M059J (cell line): ENCODE measurements around the gene SNED1. TPM values are rescaled to one million over a fixed set of nuclear protein-coding genes. Genes with fewer than 3 reads are reported as not detected.
A peak's percentile ranks its signal among the peaks of the same experiment; 100 is the strongest.

ENCODE experiments used
- DNase-seq: peaks from one replicate; pipeline ENCODE4 v3.0.0-alpha.2; 2012; ENCODE audit warnings: low read depth
- total RNA-seq: library from RNA; depleted of rRNA; stranded (reverse); fragments of >200 nt; shearing (Covaris generic); gene quantifications from 2 replicates; pipeline ENCODE4 v1.2.3, GENCODE V29; 2014

Gene SNED1
- total RNA-seq, 1 experiment from 2014 or later = 2.2 TPM

DNA sequence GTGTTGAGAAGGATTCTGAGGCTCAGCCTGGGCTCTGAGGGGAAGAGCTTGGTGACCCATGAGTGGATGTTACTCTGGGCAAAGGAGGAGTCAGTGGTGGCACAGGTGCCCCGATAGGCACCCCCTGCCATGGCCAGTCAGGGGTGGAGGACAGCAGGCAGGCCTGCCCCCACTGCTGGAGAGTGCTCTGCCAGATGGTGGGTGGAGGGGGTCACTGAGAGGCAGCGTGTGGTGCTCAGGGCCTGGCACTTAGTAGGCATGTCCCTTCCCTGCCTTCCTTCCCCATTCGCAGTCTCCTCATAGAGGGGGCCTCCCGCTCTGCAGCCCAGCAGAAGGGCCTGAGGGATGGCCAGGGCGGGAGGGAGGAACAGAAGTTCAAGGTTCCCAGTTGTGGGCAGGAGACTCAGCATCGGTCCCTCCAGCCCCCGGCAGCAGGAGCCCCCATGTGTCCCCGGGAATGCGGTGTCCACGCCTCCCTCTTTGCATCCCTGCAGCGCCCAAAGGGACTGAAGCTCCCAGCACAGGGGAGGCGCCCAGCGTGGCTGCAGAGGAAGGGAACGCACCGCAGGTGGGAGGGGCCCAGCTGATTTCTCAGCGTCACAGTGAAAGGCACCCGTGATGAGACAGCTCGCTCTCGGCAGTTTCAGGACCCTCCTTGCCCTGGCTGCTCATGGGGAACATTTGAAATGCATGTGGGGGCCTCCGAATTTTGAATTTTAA, 5.7 kb upstream of the SNED1 start:
- DNase-seq = no peak

DNA sequence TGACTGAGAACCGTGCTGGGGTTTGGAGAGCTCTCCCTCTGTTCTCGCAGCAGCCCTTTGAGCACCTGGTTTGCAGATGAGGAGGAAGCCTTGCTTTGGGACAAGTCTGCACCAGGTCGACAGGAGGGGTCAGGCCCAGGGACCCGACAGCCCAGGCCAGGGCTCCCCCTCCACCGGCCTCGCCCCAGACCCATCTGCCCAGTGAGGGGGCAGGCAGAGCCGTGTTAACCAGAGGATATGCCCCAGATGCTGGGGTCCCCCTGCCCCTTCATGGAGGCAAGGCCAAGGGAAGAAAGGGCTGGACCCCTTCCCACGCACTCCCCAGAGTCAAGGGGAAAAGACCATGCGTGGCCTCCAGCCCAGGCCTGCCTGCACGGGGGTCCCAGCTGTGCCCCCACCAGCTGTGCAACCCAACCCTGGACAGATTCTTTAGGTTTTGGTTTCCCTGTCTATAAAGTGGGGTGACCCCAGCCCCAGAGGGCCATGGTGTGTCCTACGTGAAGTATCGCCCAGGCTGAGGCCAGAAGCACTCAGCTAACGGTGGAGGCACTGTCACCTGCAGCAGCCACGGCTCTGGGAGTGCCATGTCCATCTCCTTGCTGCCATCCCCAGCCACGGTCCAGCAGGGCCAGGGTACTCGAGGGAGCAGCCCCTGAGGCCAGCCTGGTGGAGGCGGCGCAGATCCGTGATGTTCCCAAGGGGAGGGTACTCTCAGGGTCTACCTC, 4.8 kb upstream of the SNED1 start:
- DNase-seq = no peak

DNA sequence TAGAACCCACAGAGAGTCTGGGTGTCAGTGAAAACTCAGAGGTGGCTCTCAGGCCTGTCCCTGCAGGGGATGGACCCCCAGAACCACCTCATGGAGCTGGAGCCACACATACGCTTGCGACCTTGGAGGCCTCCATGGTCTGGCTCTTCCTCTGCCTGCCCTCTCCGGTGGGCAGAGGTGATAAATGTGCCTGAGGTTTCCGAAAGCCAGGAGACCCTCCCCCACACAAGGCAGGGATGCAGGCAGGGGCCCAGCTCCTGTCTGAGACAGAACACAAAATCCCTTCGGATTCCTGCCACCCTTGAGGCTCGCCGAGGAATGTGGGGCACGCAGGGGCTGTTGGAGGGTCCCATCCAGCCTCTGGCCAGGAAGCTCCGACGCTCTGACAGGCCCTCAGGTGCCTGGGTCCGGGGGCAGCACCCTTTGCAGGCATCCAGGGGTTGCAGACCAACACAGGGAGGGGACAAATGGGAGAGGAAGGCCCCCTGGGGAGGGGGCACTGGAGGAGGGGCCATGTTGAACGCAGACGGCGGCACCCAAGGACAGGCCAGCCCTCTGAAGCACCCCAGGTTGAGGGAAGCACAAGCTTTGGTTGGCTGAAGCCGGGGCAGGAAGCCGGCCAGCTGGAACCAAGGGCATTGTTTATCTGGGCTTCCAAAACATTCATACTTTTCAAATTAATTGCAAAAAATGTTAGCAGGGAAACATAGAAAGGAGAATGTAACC, 4.1 kb upstream of the SNED1 start:
- DNase-seq = no peak

DNA sequence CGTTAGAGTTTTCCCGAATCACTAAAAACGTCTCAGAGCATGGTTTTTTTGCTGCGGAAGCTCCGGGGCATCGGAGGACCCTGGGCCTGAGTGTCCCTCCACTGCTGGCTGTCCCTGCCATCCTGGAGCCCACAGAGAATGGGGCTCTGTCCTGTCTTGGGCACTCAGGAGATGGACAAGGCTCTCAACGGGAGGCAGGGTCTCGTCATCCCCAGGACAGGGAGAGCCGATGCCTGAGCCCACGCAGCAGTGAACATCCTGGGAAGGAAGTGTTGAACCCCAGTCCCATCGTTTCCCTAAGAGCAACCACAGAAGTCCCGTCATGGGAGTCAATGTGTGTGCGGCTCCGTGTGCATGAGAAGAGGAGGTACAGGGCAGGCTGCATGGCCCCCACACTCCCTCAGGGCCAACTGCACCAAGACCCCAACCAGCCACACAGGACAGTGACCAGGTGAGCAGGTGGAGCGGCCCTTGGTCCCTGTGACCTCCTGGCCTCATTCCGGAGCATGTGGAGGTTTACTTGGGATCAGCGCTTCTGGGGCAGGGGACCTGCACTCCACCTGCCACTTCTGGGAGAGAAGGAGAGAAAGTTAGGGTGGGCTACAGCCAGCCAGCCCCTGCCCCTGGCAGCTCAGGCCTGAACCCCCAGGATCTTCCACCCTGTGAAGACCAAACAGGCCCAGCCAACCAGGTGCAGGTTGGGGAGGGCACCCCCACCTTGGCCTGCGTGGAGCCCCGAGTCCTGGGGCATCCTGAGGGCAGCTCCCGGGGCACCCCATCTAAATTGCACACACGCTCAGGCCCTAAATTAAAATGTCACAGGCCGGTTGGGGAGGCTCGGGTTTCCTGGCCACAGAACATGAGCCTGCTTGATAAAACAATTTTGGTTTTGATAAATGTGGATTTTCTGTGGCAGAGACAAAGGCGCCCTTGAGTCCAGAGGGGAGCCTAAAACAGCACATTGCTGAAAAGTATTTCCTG, 3.1 kb upstream of the SNED1 start:
- DNase-seq = no peak

DNA sequence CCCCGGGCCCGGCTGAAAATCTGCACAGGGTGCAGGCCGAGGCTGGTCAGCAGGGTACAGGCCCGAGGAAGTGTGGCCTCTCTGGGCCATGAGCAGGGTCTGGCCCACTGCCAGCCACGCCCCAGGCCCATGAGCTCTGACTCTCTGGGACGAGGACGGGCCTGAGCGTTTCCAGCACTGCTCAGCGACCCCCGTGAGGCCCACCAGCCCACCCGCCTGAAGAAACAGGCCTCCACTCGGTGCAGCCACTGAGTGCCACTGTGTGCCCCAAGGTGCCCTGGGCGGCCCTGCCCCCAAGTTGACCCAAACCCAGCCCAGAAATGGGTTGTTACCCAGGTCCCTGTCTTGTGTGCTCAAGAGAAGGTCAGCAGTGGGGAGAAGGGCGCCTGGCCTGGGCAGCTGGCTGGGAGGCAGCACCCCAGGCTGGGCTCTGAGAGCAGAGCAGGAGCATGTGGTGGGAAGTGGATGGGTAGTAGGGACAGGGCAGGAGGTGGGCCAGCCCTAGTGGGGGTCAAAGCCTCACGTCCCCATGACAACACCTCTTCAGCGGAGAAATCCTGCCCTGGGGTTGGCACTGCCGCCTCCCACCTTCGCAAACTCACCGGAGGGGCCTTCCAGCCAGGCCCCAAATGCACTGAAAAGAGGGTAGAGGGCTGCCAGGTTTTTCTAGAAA, 2.1 kb upstream of the SNED1 start:
- DNase-seq = no peak

DNA sequence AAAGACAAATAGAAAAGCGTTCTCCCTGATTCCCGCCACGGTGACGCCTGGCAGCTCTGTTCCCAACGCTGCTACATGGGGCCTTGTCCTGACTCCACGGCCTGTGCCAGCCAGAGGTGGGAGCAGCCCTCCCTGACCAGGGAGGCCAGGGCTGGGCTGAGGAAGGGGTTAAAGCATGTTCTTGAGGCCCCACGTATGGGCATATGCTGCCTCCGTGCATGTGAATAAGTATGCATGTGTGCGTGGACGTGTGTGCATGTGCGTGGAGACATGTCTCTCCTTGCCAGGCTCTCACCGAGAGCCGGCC, 1.6 kb upstream of the SNED1 start:
- no peak for DNase-seq

DNA sequence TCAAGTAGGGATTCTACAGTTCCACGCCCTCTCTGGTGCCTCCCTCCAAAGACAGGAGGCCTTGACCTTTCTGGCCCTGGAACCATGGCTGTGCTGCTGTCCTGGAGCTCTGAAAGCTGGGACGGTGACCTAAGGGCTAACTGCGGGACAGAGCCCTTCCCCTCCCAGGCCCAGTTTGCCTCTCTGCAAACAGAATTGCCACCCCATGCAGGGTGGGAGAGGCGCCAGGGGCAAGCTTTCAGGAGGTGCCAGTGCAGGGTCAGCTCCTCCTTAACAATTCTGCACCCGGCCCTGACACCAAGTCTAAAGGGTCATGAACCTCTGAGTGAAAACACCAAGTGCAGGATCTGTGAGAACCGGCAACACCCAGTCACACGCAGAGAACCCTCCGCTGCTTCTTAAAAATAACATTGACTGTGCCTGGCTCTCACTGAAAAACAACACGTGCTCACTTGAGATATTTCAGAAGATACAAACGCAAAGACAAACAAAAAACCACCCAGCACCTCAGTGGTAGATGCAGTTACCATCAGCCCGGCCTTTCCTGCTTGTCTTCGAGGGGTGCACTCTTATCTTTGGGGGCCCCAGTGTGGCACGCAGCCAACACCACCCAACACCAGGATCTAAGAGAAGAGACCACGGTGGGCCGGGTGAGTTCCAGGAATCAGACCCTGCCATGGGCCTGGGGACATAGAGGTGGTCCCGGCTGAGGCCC, 1.1 kb upstream of the SNED1 start:
- no peak for DNase-seq

DNA sequence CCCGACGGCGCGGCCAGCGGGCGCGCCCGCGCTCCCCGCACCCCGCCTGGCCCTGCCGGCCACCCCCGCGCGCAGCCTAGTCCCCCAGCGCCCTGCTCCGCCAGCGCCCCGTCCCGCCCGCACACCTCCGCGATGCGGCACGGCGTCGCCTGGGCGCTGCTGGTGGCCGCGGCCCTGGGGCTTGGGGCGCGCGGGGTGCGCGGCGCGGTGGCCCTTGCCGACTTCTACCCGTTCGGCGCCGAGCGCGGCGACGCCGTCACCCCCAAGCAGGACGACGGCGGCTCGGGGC, 232 bp downstream of the SNED1 start:
- no peak for DNase-seq

DNA sequence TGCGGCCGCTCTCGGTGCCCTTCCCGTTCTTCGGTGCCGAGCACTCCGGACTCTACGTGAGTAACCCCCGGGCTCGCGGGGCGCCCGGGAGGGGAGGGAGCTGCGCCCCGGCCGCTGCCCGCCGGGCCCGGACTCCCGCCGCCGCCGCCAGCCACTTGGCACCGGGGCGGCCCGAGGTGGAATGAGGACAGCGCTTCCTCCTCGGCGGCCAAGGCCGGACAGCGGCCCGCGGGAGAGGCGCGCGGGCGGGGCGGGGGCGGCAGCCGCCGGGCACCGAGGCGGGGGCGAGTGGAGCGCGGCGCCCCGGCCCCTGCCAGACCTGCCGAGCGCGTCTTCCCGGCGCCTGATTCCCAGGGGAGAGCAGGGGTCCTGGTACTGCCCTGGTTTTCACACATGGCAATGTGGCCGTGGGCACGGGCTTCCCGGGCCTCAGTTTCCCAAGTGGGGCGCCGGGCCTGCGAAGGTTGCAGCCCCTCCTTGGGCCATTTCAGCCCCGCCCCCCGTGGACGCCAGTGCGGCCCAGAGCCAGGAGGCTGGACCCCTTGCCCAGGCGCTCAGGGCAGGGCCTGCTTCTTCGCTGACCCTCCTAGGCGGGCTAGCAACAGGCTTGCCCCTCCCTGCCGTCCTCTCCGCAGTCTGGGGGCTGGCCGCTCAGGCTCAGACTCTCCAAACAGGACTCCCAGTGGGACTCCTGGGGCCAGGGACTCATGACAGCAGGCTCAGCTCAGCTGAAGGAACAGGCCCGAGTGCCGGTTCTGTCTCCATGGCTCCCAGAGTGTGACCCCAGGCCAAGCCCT, 775 bp downstream of the SNED1 start:
- DNase-seq = no peak

DNA sequence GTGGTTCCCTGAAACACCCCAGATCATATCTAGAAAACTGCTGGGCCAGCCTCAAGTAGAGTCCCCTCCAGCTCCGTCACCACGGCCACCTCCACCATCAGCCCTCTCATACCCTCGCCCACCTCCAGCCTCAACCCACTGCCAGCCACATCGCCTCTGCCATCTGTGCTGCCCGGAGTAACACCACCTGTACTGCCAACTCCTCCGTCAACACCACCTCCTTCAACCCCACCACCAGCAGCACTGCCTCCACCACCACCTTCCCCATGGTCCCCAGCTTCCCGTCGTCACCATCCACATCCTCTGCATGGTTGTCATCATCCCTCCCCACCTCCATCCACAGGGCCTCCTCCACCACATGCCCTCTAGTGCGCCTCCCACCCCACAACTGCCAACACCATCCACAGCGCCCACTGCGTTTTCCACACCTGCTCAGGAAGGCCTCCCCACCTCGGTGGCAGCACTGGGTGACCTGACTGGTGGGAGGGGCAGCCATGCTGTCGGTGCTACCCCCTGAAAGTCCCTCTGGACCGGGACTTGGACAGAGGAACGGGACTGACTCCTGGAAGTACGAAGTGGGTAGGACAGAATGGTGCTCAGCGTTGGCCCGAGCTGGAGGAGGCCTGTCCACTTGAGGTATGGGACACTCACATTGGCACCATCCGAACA, 1.6 kb downstream of the SNED1 start:
- no peak for DNase-seq

DNA sequence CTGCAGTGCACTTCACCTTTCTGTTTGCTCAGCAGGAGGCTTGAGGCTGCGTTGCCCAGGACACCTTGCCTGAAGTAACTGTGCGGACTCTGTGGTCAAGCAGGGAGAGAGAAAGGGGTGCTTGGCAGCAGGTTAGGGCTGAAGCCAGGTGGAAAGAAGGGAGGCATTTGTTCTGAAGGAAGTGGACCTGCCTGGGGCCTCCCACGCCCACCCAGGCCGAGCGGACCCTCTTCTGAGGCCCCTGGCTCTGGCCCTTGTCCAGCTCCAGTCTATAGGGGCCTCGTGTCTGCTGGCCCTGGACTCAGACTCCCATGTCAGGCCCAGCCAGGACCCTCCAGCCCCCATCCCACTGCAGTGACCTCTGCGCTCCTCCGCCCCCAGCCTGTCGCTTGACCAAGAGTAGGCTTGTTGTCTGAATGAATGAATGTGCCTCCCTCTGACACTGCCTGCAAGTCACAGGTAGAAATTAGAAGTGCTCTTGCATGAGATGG, 2.5 kb downstream of the SNED1 start:
- DNase-seq = no peak

DNA sequence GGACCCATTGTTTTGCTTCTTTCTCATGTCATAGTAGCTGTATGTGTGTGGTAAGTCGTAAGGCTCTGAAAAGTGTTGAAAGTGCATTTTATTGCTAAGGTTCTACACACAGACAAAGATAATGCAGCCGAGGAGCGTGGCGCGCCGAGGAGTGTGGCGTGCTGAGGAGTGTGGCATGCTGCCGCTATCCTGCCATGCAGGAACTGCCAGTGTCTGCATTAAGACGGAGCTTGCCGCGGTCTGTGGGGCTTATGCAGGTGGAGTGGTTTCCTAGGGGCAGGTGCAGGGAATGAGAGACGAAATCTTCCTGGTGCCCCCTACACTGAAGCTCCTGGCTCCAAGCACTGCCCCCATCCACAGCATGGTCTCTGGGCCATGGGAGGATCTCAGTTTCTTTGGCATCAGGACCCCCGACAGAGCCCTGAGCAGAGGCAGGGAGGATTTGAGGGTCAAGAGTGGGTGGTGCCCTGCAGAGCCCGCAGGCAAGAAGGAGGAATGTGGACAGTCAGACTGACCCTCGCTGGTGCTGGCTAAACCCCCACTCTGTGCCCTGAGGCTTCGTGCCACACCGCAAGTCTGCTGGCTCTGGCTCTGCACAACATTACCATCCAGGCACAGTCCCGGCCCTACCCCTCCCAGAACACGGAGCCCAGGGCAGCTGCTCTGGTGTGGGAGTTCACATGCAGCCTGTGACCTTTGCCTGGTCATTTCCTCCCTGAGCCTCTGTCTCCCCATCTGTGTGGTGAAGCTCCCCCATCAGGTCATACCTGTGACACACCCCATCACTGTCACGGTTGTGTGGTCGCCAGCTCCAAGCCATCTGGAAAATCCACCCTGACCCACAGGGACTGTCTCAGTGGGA, 3.2 kb downstream of the SNED1 start:
- DNase-seq = peak; percentile 56

DNA sequence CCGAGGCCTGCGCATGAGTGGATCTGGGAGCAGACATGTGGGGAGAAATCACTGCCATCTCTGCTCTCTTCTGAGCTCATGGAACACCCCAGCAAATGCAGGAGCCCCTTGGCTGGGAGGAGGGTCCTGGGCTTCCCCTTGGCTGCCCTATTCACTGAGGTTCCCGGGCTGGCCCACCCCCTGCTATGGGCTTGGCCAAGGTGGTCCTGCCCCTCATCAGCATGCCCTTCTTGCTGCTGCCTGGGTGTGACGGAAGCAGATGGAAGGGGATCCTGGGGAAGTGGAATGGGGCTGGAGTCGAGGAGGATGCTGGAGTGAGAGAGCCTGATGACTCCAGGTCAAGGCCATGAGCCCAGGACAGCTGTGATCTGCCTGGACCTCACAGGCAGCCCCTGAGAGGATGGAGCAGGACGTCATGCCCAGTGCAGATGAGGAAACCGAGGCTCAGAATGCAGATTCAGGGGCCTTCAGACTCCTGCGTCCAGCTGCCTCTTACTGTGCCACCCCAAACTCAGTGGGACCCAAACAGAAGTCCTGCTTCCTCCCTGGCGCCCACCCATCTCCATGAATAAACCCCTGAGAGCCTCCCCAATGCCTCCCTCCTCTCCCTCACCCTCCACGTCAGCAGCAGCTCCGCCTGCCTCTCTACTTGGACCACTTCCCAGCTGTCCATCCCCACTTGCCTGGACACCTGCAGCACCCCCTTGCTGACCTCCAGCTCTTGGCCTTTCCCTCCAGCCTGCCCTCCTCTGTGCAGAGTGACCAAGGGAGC, 4.0 kb downstream of the SNED1 start:
- no peak for DNase-seq

DNA sequence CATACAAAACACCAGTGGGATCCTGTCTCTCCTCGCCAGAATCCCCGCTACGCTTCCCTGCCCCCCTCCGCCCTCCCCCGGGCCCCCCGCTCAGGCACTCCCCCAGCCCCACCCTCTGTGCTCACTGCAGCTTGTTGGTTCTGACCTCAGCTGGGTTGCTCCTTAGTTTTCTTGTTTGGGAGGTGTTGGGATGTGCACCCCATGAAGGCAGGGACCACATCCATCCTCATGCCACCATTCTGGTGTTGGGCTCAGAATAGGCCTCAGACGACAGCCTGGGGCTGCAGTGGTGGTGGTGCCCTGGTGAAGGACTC, 4.6 kb downstream of the SNED1 start:
- no peak for DNase-seq

DNA sequence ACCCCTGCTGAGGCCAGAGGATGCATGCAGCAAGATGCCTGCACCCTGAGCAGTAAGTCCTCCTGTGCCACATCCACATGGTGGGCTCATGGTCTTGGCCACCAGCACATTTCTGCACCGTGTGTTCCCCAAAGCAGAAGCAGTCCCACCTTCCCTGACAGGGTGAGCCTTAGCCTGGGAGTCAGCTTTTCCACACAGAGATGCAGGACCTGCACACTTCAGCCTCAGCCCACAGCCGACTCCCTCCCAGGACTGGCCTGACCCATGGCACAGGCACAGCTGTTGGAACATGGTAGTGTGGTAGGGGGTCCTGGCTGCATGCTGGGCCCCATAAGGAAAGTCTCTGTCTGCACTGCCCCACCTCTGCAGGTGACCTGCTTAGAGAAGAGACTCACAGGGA, 5.0 kb downstream of the SNED1 start:
- DNase-seq = no peak

DNA sequence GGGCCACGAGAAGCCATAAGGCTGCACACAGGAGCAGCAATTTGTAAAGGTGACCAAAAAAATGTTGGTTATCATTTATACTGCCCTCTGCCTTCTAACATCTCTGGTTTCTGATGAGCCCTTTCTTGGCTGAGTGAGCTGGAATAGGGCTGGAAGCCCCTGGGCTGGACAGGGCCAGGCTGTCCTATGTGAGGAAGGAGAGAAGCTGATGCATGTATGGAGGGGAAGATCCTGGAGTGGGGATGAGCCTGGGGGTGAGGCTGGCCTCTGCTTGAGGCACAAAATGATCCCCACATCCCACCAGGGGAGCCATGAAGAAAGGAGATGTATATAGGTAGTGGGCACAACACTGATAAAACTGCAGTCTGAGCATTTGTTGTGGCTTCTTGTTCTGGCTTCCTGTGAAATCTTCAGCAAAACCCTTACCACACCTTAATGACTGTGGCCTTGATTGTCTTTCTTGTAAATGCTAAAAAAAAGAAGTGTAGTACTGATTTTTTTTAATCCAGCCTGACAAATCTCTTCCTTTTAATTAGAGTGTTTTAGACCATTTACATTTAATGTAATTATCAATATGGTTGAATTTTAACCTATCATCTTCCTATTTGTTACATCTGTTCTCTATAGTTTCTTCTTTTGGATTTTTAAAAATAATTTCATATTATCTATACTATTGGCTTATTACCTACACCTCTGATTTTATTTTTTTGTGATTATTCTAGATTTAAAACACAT, 5.6 kb downstream of the SNED1 start:
- DNase-seq = no peak

DNA sequence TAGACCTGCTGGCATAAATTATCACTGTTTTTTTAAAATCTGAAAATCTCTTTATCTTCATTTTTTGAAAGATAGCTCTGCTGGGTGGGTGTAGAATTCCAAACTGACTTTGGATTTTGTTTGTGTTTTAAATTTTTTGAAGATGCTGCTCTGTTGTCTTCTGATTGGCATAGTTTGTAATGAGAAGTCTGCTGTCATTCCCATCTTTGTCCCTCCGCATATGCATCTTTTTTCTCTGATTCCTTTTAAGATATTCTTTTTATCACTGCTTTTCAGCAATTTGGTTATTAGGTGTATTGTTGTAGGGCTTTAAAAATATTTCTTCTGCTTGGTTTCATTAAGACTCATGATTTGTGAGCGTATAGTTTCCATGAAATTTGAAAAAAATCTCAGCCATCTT, 7.2 kb downstream of the SNED1 start:
- DNase-seq = no peak
